Mesenteric fat pad (tissue), 1 donor: ENCODE measurements around the gene PRICKLE2. TPM values are rescaled to one million over a fixed set of nuclear protein-coding genes. Genes with fewer than 3 reads are reported as not detected.

ENCODE experiments used
- DNase-seq: peaks from one replicate; pipeline ENCODE4 v3.0.0-alpha.2; 2020; ENCODE audit warnings: low spot score
- long read RNA-seq: library from polyadenylated mRNA; unstranded; transcript quantifications from one replicate; pipeline ENCODE4 v2.0.0, GENCODE V29; 2020
- total RNA-seq: library from RNA; stranded (reverse); fragmentation: NEBNext Ultra II Directional; extraction: Animal tissue kit (Norgen Biotek cat#: 25700); gene quantifications from one replicate; pipeline ENCODE4 v1.2.1, GENCODE V29; 2021
- donor health status: DM: yes; HTN: yes; CAD: no.

Gene PRICKLE2, protein sequence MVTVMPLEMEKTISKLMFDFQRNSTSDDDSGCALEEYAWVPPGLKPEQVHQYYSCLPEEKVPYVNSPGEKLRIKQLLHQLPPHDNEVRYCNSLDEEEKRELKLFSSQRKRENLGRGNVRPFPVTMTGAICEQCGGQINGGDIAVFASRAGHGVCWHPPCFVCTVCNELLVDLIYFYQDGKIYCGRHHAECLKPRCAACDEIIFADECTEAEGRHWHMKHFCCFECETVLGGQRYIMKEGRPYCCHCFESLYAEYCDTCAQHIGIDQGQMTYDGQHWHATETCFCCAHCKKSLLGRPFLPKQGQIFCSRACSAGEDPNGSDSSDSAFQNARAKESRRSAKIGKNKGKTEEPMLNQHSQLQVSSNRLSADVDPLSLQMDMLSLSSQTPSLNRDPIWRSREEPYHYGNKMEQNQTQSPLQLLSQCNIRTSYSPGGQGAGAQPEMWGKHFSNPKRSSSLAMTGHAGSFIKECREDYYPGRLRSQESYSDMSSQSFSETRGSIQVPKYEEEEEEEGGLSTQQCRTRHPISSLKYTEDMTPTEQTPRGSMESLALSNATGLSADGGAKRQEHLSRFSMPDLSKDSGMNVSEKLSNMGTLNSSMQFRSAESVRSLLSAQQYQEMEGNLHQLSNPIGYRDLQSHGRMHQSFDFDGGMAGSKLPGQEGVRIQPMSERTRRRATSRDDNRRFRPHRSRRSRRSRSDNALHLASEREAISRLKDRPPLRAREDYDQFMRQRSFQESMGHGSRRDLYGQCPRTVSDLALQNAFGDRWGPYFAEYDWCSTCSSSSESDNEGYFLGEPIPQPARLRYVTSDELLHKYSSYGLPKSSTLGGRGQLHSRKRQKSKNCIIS
- 65.7 TPM for total RNA-seq
- long read RNA-seq, full-length matches to known transcripts, result 3 of 32 reads
- long read RNA-seq, partial matches to known transcripts, result 0 of 32 reads
- long read RNA-seq, other reads (novel, unspliced or antisense), result 29 of 32 reads

- no peak for DNase-seq
Observed at GRCh38 chr3:64224826-64225610, at the start of gene PRICKLE2. Gene PRICKLE2 (minus strand): TSS chr3:64225466. CDS start chr3:64198927, 26,539 bp downstream.

GRCh38 chr3:64272842-64273241 is 47.6 kb upstream of the PRICKLE2 start:
- no peak for DNase-seq

- DNase-seq, result no peak
Observed at GRCh38 chr3:64272271-64272670, 47.0 kb upstream of the PRICKLE2 start.

DNA sequence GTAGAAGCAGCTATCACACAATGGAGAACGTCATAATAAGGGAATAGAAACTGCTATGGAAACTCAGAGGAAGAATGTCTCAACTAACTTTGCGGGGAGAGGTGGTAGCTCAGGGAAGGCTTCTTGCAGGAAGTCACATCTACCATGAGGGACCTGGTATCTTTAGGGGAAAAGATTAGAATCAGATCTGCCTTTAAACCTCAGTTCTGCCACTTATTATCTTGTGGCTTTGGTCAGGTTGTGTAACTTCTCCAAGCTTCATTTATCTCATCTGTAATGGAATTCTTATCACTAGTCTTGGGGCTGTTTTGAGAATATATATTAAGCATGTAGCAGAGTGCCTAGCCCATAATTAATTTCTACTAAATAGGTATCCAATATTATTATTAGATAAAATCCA is 46.4 kb upstream of the PRICKLE2 start:
- no peak for DNase-seq

DNA sequence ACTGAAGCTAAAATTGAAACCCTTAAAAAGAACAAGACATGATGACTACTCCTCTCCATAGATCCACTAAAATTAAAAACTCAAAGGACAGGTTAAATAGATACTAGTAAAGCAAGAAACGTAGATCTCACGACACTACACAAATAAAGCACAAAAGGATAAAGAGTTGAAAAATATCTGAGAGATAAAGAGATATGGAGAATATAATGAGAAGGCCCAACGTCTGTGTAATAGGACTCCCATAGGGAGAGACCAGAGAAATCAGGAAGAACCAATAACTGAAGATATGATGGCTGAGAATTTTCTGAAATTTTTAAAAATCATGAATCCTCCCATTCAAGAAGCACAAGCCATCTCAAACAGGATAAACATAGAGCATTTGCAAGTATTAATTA is 45.6 kb upstream of the PRICKLE2 start:
- no peak for DNase-seq

GRCh38 chr3:64270142-64270865 is 45.0 kb upstream of the PRICKLE2 start:
- DNase-seq, result no peak

GRCh38 chr3:64268926-64269325 is 43.7 kb upstream of the PRICKLE2 start:
- DNase-seq, result no peak

DNA sequence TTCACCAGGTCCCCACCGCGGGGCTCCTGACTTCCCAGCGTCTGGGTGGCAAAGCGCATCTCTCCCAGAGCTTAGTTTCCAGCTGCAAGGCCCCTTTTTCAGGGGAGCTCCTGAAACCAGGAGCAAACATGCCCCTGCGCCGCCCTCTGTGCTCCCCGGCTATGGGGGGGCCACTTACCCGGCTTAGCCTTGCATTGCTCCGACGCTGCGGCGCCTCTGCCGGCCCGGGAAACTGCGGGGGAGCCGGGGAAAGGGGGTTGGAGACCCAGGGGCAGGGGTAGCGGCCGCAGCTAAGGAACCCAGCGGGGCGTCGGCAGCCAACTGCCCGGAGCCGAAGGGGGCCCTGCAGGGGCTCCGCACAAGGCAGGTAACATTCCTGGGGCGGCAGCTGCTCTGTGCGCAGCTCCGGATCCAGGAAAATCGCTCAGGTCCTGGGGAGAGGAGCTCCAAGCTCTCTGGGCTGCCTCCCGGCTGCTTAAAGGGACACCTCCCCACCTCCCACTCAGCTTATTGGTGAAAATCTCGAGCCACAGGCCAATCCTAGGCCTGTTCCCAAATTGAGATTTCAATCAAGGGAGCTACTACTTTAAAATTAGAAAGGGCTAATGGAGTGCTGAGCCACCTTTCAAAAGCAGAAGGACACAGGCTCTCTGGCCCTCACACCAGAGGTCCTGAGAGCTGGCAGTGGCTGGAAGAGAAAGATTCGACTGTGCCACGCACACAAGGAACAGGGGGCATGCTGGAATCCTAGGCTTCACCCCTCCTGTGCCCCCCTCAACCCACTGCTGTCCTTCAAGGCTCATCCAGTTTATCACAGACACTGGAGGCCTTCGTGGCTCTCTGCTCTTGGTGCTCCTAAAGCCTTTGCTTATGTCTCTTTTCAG is 42.7 kb upstream of the PRICKLE2 start:
- no peak for DNase-seq

- no peak for DNase-seq
Observed at GRCh38 chr3:64266983-64267382, 41.7 kb upstream of the PRICKLE2 start.

DNA sequence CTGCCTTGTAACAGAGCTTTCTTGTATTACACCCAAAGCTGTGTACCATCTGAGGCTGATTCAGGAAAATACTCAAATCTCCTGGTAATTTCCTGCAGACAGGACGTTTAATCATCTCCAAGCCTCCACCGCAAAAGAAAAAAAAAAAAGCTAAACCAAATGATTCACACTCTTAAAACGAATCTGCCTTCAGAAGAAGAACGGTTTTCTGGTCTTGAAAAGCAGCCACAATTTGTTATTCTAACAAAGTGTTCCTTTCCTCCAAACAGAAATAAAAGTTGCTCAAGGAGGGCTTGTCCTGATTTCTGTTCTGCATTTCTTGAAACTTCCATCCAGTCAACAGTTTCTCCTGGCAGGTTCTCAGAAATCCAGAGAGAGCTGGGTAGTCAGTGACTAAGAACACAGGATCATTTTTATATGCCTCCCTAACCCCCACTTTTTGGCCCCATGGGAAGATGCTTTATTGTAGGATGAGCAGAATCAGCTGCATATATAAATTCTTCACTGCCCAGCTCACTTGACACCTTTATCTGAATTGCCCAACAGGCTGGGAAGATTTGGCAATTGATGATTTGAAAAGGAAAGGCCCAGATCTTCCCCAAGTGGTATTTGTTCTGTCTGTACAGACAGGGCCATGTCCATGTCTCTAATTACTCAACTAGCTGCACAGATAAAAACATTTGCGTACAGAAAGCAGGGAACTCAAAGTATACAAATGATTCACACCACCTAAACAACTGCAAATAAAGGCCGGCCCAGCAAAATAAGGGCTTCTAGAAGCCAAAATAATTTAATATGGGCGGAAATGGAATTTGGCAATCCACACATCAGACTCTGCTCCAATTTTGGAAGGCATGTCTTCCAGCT is 41.0 kb upstream of the PRICKLE2 start:
- no peak for DNase-seq

DNA sequence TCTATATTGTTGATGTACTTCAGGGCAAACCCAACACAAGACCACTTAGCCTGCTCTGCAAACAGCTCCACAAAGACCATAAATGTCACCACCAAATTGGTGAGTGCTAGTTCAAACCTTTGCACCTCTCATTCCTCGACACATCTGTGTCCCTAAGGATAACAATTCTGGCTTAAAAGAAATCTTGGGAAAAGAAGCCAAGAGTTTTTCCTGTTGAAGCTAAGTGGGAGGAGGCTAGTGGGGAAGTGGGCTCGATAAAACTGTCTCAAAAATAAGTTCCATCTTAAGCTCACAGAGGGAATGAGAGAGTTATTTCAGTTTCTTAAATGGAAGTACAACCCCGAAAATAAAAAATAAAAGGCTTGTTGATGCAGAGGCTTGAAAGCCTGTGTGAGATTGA is 40.4 kb upstream of the PRICKLE2 start:
- DNase-seq, result no peak

DNA sequence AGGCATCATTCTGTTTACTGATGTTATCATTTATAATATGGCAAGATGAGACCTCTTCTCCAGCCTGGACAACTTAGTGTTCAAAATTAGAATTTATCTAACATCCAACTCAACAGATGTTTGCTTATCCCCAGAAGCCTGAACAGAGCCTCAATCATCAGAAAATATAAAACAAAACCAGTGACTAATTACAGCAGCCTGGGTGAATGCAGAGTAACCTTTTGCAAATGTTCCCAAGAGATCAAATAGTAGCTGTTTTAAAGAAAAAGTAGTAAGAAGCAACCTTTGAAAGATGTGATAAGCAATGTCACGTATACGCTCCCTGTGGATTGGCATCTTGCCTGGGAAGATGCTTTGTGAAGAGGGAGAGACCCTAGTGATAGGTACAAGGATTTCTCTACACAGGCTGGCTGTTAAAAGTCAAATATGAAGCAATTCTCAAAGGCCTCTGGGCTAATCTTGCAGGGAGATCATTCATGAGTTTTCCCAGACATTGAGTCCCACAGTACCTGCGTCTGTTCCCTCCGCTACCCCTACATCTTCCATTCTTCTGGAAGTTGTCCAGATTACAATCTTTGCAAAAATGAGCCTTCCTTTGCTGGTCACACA is 39.3 kb upstream of the PRICKLE2 start:
- no peak for DNase-seq

DNA sequence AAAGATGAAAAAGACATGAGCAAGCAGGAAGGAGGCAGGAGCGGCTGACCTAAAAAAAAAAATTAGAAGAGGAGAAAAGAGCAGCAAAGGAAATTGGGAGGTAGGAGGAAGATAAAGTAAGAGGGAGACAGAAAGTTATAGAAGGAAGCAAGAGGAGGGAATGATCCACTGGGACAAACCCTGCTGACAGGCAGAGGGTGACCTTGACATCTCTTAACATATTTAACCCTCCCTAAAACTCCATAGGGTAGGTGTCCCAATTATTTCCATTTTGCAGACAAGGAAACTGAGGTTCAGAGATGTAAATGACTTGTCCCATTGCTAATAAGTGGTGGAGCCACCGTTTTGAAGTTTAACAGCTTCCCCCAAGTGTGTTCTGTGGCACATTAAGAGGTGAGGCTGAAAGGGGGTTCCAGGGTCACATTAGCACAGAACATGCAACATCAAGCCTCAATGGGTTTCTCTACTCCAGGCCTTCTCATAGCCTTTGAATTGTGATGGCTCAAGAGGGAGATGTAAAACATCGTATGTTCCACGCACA is 37.4 kb upstream of the PRICKLE2 start:
- no peak for DNase-seq

- no peak for DNase-seq
Observed at GRCh38 chr3:64260431-64260830, 35.2 kb upstream of the PRICKLE2 start.

- no peak for DNase-seq
Observed at GRCh38 chr3:64259636-64260035, 34.4 kb upstream of the PRICKLE2 start.

DNA sequence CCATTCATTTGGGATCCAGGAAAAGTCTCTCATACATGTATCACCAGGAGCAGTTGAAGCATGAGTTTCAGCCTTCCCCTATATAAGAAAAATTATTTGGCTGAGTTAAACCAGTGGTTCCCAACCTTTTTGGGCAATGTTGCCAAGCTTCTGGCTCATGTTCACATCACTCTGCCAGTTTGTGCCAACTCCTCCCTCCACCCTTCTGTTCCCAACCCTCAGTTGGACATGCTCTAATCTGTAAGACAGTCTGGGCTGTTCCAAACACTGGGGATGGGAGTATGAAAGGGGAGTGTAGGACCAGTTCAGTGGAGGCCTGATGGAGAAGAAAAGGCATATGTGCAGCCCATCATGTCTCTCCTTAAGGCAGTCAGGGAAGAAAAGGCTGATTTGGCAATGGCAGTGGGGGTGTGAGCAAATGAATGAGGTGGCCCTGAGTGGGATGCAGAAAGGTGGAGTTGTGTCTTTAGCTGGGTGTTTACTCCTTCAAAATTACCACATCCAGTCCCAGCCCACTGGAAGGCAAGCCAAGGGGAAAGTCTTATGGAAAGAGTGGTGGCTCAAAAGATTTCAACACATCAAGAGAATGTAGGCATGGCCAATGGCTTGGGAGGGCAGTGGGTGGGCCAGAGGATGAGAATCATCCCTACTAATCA is 32.0 kb upstream of the PRICKLE2 start:
- no peak for DNase-seq

- DNase-seq, result no peak
Observed at GRCh38 chr3:64255741-64256340, 30.6 kb upstream of the PRICKLE2 start.
